ENCODE measurements around the gene CFAP97D2.

Gene CFAP97D2

DNA sequence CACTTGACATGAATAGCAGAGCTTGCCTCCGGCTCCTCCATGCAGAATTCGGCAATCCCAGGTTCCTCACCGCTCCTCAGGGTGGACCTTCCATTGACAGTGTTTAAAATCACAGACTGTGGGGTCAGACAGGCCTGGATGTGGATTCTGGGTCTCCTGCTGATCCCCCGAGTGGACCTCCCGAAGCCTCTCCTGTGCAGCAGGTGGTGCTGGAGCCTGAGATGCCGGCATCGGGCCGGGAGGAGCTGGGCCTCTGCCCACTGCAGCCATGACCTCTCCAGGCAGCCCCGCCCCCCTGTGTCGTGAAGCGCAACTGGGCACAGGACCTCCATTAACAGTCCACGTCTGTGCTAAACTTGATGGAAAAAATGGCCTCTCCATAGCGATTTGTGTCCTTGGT lies 45.1 kb downstream of the CFAP97D2 start:
- DNase-seq: no peak
- in situ Hi-C loops (cut with HindIII; ENCODE audit: low pct_ligation_motif_present, low pct_unique_long_range_greater_than_20kb, low sequenced_read_pairs): no loop called here

DNA sequence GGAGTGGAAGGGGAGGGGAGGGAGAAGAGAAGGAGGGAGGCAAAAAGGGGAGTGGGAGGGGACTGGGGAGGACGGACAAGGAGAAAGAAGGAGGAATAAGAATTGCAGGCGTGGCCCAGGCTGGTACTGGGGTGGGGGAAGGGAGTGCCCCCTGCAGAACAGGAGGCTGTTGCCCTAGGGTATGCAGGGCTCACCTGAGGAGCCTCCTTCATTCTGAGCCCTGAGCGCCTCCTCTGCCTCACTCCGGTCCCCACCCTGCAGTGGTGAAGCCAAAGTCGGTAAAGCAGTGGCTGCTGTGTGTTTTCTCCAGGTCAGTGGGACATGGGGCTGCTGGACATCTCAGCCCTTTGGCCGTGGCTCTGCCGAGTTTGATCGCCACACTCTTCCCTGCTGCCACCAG lies 46.6 kb downstream of the CFAP97D2 start:
- DNase-seq: no peak
- in situ Hi-C loops (cut with HindIII; ENCODE audit: low pct_ligation_motif_present, low pct_unique_long_range_greater_than_20kb, low sequenced_read_pairs): no loop called here

DNA sequence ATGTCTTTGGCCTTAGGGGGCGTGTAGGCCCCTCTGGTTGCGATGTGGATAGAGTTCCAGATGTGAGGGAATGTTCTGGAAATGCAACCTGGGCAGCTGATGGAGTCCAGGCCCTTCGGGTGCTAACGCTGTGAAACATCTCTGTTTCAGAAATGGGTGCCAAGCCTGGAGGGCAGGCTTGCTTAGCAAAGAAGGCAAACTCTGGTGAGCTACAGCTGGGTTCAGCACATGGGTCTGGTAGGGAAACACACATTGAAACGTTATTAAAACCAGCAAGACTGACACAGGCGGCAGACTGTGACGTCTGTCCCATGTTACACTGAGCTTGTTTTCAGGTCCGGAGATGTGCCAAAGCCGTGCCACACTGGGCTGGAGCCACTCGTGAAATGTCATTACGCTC lies 47.0 kb downstream of the CFAP97D2 start:
- DNase-seq: no peak
- in situ Hi-C loops (cut with HindIII; ENCODE audit: low pct_ligation_motif_present, low pct_unique_long_range_greater_than_20kb, low sequenced_read_pairs): no loop called here

DNA sequence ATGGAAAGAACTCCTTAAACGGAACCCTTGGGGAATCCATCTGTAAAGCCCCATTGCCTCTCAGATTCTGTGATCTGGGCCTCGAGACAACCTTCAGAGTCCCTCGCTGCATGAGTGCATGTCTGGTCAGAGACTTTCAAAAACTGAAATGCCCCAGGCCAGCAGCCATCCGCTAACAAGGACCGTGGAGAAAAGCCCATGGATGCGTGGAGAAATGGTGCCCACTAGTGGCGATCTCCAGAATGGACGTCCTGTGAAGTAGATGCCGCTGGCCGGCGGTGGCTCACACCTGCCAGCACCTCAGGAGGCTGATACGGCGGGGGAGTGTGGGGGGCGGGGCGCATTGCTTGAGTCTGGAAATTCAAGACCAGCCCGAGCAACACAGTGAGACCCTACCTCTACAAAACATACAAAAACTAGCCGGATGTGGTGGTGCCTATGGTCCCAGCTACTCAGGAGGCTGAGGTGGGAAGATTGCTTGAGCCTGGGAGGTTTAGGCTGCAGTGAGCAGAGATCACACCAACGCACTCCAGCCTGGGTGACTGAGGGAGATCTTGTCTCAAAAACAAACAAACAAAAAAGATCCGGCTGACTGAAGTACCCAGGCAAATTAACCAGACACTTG lies 47.8 kb downstream of the CFAP97D2 start:
- in situ Hi-C loops (cut with HindIII; ENCODE audit: low pct_ligation_motif_present, low pct_unique_long_range_greater_than_20kb, low sequenced_read_pairs): no loop called here

DNA sequence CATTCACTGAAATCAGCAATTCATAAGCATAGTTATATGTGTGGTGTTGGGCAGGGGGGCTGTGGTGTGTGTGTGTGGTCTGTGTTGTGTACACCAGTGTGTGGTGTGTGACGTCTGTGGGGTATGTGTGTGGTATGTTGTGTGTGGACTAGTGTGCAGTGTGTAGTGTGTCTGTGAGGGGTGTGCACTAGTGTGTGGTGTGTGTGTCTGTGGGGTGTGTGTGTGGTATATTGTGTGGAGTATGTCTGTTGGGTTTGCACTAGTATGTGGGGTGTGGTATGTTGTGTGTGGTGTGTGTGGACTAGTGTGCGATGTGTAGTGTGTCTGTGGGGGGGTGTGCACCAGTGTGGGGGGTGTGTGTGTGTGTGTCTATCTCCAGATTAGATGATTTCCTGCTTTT lies 48.5 kb downstream of the CFAP97D2 start:
- in situ Hi-C loops (cut with HindIII; ENCODE audit: low pct_ligation_motif_present, low pct_unique_long_range_greater_than_20kb, low sequenced_read_pairs): no loop called here
- DNase-seq: no peak

More for the DNA sequence above, 47.8 kb downstream of the CFAP97D2 start:
- peak; percentile 76 for DNase-seq

DNA sequence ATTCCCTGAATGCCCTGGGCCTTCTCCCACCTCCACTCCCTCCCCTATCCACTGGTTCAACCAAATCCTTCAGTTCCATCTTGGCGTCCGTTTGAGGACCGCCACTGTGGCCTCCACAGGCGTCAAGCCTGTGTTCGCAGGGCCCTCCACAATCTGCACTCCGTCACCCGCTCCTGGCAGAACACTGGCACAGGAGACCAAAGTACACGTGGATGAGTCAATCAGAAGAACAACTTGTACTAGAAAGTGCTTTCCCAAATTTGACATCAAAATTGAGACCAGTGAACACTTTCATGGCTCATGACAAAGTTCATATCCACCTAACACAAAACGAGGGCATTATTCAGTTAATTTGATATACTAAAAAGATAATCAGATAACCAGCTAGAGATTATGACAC lies 49.1 kb downstream of the CFAP97D2 start:
- no peak for DNase-seq
- in situ Hi-C loops (cut with HindIII; ENCODE audit: low pct_ligation_motif_present, low pct_unique_long_range_greater_than_20kb, low sequenced_read_pairs): no loop called here

DNA sequence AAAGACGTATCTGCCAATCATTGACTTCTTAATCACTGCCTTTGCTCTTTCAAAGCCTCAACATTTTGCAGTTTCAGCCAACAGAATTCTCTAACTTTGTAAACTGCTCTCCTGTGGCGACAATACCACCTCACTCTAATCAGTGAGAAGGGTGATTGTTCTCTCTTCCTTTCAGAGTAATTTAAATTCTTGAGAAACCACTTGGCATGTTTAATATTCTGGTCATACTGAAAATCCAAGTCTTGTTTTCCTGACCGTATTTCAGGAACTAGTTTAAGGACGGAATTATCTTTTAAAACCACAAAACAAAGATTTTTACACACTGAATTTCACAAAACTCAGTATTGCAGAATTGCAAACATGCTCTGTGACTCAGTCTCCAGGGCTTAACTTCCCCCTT lies 50.4 kb downstream of the CFAP97D2 start:
- DNase-seq: no peak
- in situ Hi-C loops (cut with HindIII; ENCODE audit: low pct_ligation_motif_present, low pct_unique_long_range_greater_than_20kb, low sequenced_read_pairs): no loop called here

DNA sequence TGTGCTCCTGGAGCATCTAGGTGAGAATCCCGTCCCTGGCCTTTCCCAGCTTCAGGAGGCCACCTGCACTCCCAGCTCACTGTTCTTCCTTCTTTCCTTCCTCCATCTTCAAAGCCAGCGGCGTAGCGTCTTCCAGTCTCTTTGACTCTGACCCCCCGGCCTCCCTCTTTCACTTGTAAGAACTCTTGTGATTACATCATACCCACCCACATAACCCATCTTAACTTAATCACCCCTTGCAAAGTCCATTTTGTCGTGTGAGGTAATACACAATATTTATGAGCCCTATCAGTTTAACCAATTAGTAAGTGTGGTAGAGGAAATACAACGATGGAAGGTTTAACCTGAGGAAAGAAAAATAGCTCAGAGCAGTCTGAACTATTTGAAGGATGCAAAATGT lies 51.1 kb downstream of the CFAP97D2 start:
- DNase-seq: no peak
- in situ Hi-C loops (cut with HindIII; ENCODE audit: low pct_ligation_motif_present, low pct_unique_long_range_greater_than_20kb, low sequenced_read_pairs): no loop called here

DNA sequence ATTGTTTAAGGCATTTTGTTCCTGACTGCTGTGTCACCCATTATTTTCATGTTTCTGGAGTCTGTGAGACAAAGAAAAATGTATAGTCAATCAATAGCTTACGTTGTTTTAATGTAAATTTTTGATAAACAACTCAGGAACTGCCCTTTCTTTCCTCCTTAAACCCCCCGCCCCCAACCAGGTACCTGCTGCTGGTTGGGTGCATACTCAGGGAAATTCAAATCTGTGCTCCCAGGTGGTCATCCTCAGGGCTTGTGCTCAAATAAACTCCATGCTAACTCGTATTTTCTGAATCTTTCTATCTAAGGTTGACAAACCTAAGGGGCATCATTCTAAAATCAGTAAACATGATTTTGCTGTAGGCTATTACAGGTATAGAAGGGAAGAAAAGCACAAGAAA lies 51.5 kb downstream of the CFAP97D2 start:
- in situ Hi-C loops (cut with HindIII; ENCODE audit: low pct_ligation_motif_present, low pct_unique_long_range_greater_than_20kb, low sequenced_read_pairs): no loop called here
- DNase-seq: no peak

DNA sequence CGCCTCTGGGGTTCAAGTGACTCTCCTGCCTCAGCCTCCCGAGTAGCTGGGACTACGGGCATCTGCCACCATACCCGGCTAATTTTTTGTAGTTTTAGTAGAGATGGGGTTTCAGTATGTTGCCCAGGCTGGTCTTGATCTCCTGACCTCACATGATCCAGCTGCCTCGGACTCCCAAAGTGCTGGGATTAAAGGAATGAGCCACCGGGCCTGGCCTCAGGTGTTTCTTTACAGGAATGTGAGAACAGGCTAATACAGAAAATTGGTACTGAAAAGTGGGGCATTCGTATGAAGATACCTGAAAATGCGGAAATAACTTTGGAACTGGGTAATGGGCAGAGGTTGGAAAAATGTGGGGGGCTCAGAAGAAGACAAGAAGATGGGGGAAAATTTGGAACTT lies 52.8 kb downstream of the CFAP97D2 start:
- no peak for DNase-seq
- in situ Hi-C loops (cut with HindIII; ENCODE audit: low pct_ligation_motif_present, low pct_unique_long_range_greater_than_20kb, low sequenced_read_pairs): no loop called here

DNA sequence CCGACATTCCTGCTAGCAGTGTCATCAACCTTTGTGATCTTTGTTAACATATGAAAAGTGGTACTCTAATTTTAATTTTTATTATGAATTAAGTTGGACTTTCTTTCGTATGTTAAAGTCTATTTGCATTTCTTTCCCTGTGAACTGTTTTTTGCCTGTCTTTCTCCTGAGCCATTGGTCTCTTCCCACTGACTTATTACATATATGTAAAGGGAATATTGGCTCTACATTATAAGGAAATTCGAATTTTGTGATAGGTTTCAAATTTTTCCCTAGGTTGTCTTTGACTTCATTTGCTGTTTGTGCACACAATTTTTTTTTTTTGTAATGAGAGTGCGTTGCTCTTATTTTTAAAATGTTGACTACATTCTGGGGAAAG lies 55.2 kb downstream of the CFAP97D2 start:
- in situ Hi-C loops (cut with HindIII; ENCODE audit: low pct_ligation_motif_present, low pct_unique_long_range_greater_than_20kb, low sequenced_read_pairs): no loop called here

DNA sequence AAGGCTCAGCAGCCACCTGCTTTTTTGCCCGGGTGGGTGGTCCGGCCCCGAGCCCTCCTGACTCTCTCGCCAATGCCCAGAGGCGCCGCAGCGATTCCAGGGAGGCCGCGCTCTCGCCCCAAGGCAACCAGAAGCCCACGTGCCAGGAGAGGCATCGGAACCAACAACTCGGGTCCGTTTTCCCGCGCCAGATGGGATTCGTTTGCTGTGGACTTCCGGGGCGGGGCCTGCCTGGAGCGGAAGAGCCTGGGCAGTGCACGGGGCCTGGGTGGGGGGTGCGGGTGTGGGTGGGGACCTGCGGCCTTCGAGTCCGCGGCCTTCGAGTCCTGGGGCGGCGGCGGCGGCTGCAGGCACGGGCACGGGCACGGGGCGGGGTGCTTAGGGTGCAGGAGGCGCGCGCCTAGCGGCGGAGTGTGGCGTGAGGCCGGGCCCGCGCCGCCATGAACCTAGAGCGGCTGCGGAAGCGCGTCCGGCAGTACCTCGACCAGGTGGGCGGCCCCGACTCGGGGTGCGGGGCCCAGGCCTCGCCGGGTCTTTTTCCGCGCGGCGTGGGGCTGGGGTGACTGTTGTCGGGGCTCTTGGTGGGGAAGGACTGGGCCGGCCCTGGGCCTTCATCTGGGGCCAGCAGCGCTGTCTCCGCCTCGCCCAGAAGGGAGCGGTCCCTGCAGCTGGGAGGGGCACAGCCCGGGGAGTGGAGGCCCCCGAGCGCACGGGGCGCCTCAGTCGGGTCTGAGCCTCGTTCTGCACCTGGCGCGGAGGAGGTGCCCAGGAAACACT lies 55.8 kb downstream of the CFAP97D2 start, which contains the start of gene CDC16:
CDC16 (plus strand) TSS at position 253 of the 777 bp plus-strand sequence; CDS start at position 441, 188 bp downstream.
- in situ Hi-C loops (cut with HindIII; ENCODE audit: low pct_ligation_motif_present, low pct_unique_long_range_greater_than_20kb, low sequenced_read_pairs): no loop called here
- DNase-seq: peak; percentile 89

More for the DNA sequence above, 55.2 kb downstream of the CFAP97D2 start:
- no peak for DNase-seq

DNA sequence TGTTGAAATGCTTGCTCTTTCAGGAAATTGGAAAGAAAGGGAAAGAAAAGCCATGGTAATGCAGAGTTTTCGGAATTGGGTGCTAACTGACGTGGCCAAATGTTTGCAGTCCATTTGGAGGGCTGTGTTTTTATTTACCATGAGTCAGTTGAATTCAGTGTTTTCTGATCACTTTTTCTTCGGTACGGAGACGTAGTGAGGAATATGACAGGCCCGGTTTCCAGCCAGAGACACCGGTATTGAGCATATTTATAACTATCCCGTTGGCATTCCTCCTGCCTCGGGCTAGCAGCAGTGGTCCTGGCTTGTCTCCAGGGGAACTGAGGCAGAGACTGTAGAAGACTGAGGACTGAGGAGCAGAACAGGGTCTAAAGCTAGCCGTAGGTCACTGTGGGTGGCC lies 56.6 kb downstream of the CFAP97D2 start:
- in situ Hi-C loops (cut with HindIII; ENCODE audit: low pct_ligation_motif_present, low pct_unique_long_range_greater_than_20kb, low sequenced_read_pairs): no loop called here
- DNase-seq: no peak

DNA sequence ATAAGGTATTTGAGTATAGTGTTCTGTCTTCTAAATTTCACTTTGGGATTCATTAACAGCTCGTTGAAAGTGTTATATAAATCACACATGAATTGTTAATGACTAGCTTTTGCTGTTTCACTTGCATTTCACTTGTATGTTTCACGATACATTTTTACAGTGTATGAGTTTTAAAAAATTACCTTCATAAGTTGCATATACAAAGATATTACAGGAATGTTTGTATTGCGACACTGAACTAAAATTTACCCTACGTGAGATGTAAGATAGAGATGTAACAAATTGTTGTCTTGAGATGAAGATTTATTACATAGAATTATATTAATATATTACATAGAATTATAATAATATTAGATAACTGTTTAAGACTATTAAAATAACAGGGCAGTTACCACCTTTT lies 57.2 kb downstream of the CFAP97D2 start:
- DNase-seq: no peak
- in situ Hi-C loops (cut with HindIII; ENCODE audit: low pct_ligation_motif_present, low pct_unique_long_range_greater_than_20kb, low sequenced_read_pairs): no loop called here

DNA sequence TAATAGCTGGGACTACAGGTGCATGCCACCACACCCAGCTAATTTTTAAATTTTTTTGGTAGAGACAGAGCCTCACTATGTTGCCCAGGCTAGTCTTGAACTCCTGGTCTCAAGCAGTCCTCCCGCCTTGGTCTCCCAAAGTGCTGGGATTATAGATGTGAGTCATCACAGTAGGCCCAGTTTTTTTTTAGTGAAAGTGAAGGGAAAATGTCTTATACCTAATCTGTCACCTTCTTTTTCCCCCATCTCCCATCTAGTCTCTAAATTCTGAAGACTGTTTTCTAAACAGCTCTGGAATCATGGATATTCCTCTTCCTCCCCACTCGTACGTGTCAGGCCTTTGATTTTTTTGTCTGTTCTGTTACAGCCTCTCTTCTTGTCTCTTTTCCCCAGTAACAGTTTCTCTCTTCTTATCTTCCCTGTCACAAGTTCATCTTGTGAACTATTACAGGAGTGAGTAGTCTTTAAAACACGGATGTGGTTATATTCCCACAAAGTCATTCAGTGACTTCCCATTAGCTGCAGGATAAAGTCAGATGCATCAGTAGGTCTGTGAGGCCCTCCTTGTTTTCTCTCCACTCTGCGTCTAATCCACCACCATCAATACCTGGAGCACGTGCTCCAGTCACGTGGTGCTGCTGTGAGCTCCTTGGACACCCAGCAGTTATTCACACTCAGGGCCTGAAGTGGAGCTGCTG lies 58.5 kb downstream of the CFAP97D2 start:
- in situ Hi-C loops (cut with HindIII; ENCODE audit: low pct_ligation_motif_present, low pct_unique_long_range_greater_than_20kb, low sequenced_read_pairs): no loop called here
- no peak for DNase-seq

DNA sequence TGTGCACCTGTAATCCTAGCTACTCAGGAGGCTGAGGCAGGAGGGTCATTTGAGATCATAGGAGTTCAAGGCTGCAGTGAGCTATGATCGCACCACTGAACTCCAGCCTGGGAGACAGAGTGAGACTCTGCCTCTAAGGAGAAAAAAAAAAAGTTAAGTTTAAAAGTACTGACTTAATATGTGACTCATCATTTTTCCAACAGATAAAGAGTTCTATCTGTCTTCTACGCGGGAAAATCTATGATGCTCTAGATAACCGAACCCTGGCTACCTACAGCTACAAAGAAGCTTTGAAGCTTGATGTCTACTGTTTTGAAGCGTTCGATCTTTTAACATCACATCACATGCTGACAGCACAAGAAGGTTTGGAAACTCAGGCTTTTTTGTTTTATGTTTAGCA lies 62.9 kb downstream of the CFAP97D2 start:
- no peak for DNase-seq
- in situ Hi-C loops (cut with HindIII; ENCODE audit: low pct_ligation_motif_present, low pct_unique_long_range_greater_than_20kb, low sequenced_read_pairs): no loop called here

DNA sequence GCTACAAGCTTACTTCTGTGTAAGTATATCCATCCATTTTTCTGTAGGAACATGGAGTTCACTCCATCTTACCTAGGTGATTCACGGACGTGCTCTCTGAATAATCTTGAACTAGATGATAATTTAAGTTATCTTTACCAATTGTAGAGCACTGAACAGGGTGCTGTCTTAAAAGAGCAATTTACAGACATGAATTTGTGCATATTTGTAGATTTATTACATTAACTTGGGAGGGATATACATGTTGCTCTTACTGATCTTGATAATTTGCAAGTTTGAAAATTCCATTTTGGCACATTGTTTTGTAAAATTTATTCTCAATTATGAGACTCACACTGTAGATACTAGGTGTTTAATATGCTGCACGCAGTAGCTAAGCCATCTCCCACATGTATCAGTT lies 64.9 kb downstream of the CFAP97D2 start:
- in situ Hi-C loops (cut with HindIII; ENCODE audit: low pct_ligation_motif_present, low pct_unique_long_range_greater_than_20kb, low sequenced_read_pairs): no loop called here
- no peak for DNase-seq

DNA sequence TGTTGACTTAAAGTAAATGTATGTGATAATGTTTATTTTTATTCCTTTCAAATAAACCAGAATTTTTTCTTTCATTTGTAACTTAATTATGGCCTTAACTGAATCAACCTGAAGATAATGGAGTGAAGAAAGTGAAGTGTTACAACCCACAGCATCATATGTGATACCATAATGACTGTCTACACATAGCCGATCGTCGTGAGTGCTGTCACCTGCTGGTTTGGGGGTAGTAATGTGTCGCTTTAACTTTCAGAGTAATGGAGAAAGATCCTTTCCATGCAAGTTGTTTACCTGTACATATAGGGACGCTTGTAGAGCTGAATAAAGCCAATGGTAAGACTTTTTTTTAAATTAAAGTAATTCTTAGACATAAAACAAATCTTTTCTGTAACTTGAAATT lies 65.6 kb downstream of the CFAP97D2 start:
- in situ Hi-C loops (cut with HindIII; ENCODE audit: low pct_ligation_motif_present, low pct_unique_long_range_greater_than_20kb, low sequenced_read_pairs): no loop called here
- DNase-seq: no peak

DNA sequence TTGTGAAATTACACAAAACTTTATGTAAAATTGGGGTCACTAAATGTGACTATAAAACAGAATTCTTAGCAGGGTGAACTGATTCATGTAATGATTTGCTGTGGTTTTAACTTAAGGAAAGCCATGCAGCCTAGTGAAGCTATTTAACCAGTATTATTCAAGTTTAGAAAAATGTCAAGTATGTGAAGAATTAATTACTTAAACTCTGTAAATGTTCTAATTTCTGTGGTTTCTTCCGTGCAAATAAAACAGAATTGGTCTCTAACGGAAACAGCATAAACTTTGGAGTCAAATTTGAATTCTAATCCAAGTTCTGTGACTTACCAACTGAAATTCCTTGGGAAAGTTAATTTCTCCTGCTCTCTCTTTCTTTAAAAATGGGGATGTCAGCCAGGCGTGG lies 69.0 kb downstream of the CFAP97D2 start:
- no peak for DNase-seq
- in situ Hi-C loops (cut with HindIII; ENCODE audit: low pct_ligation_motif_present, low pct_unique_long_range_greater_than_20kb, low sequenced_read_pairs): no loop called here

DNA sequence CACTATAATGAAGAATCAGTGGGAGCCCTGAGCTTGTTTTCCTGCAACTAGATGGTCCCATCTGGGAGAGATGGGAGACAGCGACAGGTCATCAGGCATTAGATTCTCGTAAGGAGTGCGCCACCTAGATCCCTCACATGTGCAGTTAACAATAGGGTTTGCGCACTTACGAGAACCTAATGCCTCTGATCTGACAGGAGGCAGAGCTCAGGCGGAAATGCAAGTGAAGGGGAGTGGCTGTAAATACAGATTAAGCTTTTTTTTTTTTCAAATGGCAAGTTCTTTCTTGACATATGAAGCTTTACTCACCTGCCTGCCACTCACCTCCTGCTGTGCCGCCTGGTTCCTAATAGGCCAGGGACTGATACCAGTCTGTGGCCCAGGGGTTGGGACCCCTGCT lies 70.0 kb downstream of the CFAP97D2 start:
- DNase-seq: no peak
- in situ Hi-C loops (cut with HindIII; ENCODE audit: low pct_ligation_motif_present, low pct_unique_long_range_greater_than_20kb, low sequenced_read_pairs): no loop called here

Data from ACHN (cell line).